ENCODE data around the gene CTSL.
A peak's percentile ranks its signal among the peaks of the same experiment; 100 is the strongest.

The CTSL gene

GRCh38 chr9:87701491-87701890, 24.4 kb upstream of the CTSL start:
- no peak for DNase-seq

- DNase-seq: peak; percentile 84
Observed at GRCh38 chr9:87701931-87702421, 23.9 kb upstream of the CTSL start.

GRCh38 chr9:87702921-87703320, 23.0 kb upstream of the CTSL start:
- no peak for DNase-seq

- no peak for DNase-seq
Observed at GRCh38 chr9:87703636-87704276, 22.2 kb upstream of the CTSL start.

- DNase-seq: no peak
Observed at GRCh38 chr9:87704342-87704741, 21.6 kb upstream of the CTSL start.

- DNase-seq: no peak
Observed at GRCh38 chr9:87706066-87706739, 19.7 kb upstream of the CTSL start.

- DNase-seq: peak; percentile 45
Observed at GRCh38 chr9:87707805-87708506, 18.0 kb upstream of the CTSL start.

- DNase-seq: no peak
Observed at GRCh38 chr9:87708546-87708945, 17.4 kb upstream of the CTSL start.

GRCh38 chr9:87708986-87709728, 16.8 kb upstream of the CTSL start:
- no peak for DNase-seq

GRCh38 chr9:87710443-87710842, 15.5 kb upstream of the CTSL start:
- DNase-seq: no peak

GRCh38 chr9:87711857-87712800, 13.8 kb upstream of the CTSL start:
- DNase-seq: peak; percentile 71

GRCh38 chr9:87712801-87713277, 13.1 kb upstream of the CTSL start:
- no peak for DNase-seq

- peak; percentile 99 for DNase-seq
Observed at GRCh38 chr9:87713278-87713987, 12.5 kb upstream of the CTSL start.

GRCh38 chr9:87713988-87714330, 12.0 kb upstream of the CTSL start:
- no peak for DNase-seq

GRCh38 chr9:87714819-87715218, 11.1 kb upstream of the CTSL start:
- peak; percentile 83 for DNase-seq

GRCh38 chr9:87716141-87716540, 9.8 kb upstream of the CTSL start:
- DNase-seq: peak; percentile 35

- no peak for DNase-seq
Observed at GRCh38 chr9:87717456-87717855, 8.5 kb upstream of the CTSL start.

- DNase-seq: no peak
Observed at GRCh38 chr9:87718231-87718630, 7.7 kb upstream of the CTSL start.

GRCh38 chr9:87718852-87719612, 6.9 kb upstream of the CTSL start:
- no peak for DNase-seq

GRCh38 chr9:87720173-87720572, 5.7 kb upstream of the CTSL start:
- no peak for DNase-seq

All from fibroblast of skin of right quadriceps (primary cell).